ENCODE results near the gene PRKCA.

- no peak for TF ChIP-seq GATA2 (IDR thresholded peaks at IDR 0.05; ENCODE audit: low read depth, low read length)
- TF ChIP-seq GATA3 (IDR thresholded peaks at IDR 0.05; ENCODE audit: low read depth, low read length) = no peak
Measured at GRCh38 chr17:66811683-66812054, 509.3 kb downstream of the PRKCA start.

Data from SH-SY5Y (cell line).